Measurements from ENCODE around the gene ARHGAP15. TPM values are rescaled to one million over a fixed set of nuclear protein-coding genes. Genes with fewer than 3 reads are reported as not detected.

The ARHGAP15 gene
- total RNA-seq, 2 donors from 2014 or later: 11.0 to 11.8 TPM

DNA sequence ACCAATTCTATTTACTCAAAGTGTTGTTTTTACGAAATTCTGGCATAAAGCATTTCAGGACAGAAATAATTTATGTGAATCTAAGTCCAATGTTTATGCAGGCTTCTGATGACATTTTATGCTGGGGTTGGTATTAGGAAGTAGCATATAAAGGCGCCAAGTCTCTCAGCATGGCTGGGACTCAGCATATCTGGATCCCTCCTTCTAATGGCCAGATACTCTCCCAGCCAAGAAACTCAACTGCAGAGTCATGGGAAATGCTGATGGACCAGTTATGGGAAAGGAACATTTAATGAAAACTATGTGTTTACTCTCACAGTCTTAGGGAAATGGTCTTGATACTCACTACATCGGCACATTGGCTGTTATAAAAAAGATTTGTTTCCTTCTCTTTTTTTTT is 392.2 kb downstream of the ARHGAP15 start:
- Histone ChIP-seq H3K4me1 (ENCODE audit: control insufficient read depth in 1 of 2, low read depth in 2 of 2) (peaks cover 42 to 51% of the 10 kb centered on the region in 2 donors), H3K36me3 (no peaks in the 10 kb centered on the region), H3K27ac (no peak overlapping the region), H3K27me3 (replicated peaks; ENCODE audit: insufficient read depth) (no peaks in the 10 kb centered on the region), H3K4me3 (no peak overlapping the region), H3K9me3 (no peaks in the 10 kb centered on the region)
- DNase-seq (ENCODE audit: low spot score) (no peak), ATAC-seq (ENCODE audit: insufficient number of reproducible peaks, low FRiP score, low read depth) (no peak)
- TF ChIP-seq, protein P1, sequence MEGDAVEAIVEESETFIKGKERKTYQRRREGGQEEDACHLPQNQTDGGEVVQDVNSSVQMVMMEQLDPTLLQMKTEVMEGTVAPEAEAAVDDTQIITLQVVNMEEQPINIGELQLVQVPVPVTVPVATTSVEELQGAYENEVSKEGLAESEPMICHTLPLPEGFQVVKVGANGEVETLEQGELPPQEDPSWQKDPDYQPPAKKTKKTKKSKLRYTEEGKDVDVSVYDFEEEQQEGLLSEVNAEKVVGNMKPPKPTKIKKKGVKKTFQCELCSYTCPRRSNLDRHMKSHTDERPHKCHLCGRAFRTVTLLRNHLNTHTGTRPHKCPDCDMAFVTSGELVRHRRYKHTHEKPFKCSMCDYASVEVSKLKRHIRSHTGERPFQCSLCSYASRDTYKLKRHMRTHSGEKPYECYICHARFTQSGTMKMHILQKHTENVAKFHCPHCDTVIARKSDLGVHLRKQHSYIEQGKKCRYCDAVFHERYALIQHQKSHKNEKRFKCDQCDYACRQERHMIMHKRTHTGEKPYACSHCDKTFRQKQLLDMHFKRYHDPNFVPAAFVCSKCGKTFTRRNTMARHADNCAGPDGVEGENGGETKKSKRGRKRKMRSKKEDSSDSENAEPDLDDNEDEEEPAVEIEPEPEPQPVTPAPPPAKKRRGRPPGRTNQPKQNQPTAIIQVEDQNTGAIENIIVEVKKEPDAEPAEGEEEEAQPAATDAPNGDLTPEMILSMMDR (IDR thresholded peaks at IDR 0.05): no peak

DNA sequence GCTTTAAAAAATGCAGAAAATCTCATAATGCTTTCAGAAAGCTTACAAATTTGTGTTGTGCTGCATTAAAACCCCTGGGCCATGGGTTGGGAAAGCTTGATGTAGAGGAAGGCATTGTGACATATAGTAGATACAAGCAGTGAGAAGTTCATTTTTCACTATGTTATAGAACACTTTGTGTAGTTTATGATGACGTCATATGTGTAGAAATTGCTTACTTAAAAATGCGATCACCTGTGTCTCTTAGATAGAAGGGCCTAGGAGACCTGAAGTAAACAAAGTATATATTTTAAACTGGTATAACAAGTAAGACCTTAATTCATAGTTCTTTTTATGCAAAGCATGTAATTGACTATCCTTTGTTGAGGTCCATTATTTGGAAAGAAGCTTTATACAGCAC is 393.5 kb downstream of the ARHGAP15 start:
- Histone ChIP-seq H3K36me3 (no peaks in the 10 kb centered on the region), H3K27ac (no peak overlapping the region), H3K9me3 (no peaks in the 10 kb centered on the region), H3K27me3 (replicated peaks; ENCODE audit: insufficient read depth) (no peaks in the 10 kb centered on the region), H3K4me3 (no peak overlapping the region), H3K4me1 (ENCODE audit: control insufficient read depth in 1 of 2, low read depth in 2 of 2) (peaks cover 42 to 55% of the 10 kb centered on the region in 2 donors)
- no peak for DNase-seq (ENCODE audit: low spot score)
- ATAC-seq (ENCODE audit: insufficient number of reproducible peaks, low FRiP score, low read depth): no peak
- TF ChIP-seq, protein P1 (IDR thresholded peaks at IDR 0.05): no peak

DNA sequence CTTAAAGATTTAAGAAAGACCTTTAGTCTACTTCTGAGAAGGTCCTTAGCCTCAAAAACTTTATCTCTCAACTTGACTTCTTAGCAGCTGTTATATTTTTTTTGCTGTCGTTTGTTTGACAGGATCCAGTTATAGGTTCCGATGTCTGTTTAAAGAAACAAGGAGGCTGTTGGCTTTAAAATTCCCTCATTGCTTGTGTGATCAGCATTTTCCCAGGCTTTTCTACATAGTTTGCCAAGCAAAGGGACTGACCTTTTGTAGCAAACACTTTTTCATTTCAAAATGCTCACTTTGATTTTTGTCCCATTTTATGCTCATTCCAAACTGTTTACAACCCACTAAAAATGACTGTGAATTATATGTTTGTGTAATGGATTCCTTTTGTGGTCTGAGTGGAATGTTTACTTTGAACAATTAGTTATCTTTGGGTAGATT is 394.9 kb downstream of the ARHGAP15 start:
- H3K27ac ChIP-seq: peak overlapping the region in 1 of 2 donors; percentile 19
- DNase-seq (ENCODE audit: low spot score): no peak
- H3K4me1 ChIP-seq (ENCODE audit: control insufficient read depth in 1 of 2, low read depth in 2 of 2): peaks cover 42 to 55% of the 10 kb centered on the region in 2 donors
- H3K4me3 ChIP-seq: peak overlapping the region; percentile 17
- no peak for ATAC-seq (ENCODE audit: insufficient number of reproducible peaks, low FRiP score, low read depth)
- no peaks in the 10 kb centered on the region for H3K36me3 ChIP-seq
- no peaks in the 10 kb centered on the region for H3K9me3 ChIP-seq
- no peaks in the 10 kb centered on the region for H3K27me3 ChIP-seq (replicated peaks; ENCODE audit: insufficient read depth)
- TF ChIP-seq, protein P1 (IDR thresholded peaks at IDR 0.05): no peak

DNA sequence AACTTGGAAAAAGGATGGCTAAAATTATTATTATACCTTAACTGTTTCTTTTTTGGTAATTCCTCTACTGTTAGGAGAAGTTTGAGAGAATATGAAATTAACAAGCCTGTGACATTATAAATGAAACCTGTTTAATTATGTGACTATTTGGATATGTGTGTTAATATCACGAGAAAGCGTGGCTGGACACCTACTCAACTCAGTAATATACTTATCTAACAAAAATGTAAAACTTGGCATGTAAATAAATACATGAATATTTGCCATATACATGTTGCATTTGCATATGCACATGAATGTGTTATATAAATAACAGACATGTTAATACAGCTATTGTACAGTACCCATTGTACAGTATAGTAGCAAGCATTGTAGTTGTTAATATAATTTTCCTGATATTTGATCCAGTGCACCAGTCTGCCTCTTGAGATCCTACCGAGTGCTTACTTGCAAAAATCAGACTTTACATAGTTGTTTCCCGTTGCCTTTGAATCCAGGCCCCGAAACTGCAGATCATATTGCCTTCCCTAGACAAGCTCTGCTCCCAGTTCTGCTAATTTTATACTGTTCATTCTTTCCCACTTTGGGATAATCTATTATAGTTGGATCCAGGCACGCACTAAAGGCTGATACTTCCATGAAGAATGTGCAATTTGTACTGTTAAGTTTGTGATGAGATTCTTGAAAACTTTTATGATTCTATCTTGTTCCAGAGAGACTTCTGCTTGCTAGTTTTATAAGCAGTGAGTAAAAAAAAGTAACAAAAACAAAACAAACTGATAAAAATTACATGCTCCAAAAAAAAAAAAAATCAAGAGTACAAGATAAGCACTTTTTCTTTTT is 395.6 kb downstream of the ARHGAP15 start:
- H3K36me3 ChIP-seq: no peaks in the 10 kb centered on the region
- DNase-seq (ENCODE audit: low spot score): no peak
- no peaks in the 10 kb centered on the region for H3K27me3 ChIP-seq (replicated peaks; ENCODE audit: insufficient read depth)
- TF ChIP-seq, protein P1 (IDR thresholded peaks at IDR 0.05): no peak
- no peaks in the 10 kb centered on the region for H3K9me3 ChIP-seq
- H3K27ac ChIP-seq: peak overlapping the region in 1 of 2 donors; percentile 42
- H3K4me1 ChIP-seq (ENCODE audit: control insufficient read depth in 1 of 2, low read depth in 2 of 2): peaks cover 42 to 55% of the 10 kb centered on the region in 2 donors
- ATAC-seq (ENCODE audit: insufficient number of reproducible peaks, low FRiP score, low read depth): no peak
- H3K4me3 ChIP-seq: no peak overlapping the region

DNA sequence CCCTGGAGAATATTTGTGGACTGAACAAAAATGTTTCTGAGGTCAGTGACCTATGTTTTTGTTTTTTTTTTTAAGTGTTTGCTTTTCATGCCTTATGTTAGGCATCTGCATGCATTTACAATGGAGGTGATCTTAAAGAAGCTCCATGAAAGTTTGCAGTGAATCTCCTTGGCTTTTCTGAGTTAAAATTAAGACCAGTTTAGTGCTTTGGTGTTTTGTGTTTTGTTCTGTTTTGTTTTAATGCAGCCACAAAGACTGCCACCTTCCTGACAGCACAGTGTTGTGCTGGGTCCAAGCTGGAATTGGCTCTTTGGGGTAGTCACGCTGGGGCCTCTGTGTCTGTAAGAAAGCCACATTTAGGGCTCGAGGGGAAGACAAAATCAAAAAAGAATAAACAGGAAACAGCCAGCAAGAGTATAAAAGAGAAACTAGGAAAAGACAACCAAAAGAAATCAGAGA is 396.2 kb downstream of the ARHGAP15 start:
- DNase-seq (ENCODE audit: low spot score) (no peak), ATAC-seq (ENCODE audit: insufficient number of reproducible peaks, low FRiP score, low read depth) (no peak)
- Histone ChIP-seq H3K36me3 (no peaks in the 10 kb centered on the region), H3K9me3 (no peaks in the 10 kb centered on the region), H3K27me3 (replicated peaks; ENCODE audit: insufficient read depth) (no peaks in the 10 kb centered on the region), H3K27ac (peak overlapping the region in 1 of 2 donors; percentile 42), H3K4me3 (no peak overlapping the region), H3K4me1 (ENCODE audit: control insufficient read depth in 1 of 2, low read depth in 2 of 2) (peaks cover 42 to 55% of the 10 kb centered on the region in 2 donors)
- TF ChIP-seq, protein P1 (IDR thresholded peaks at IDR 0.05): no peak

Measured in thoracic aorta (tissue), 2 donors.